Activated CD4-positive, alpha-beta T cell treated with anti-CD3 and anti-CD28 coated beads for 48 hours (primary cell): ENCODE results near the gene CDH20.

Experiments
- DNase-seq: peaks from one replicate; pipeline ENCODE4 v3.0.0-alpha.2; 2020

Gene CDH20

DNA sequence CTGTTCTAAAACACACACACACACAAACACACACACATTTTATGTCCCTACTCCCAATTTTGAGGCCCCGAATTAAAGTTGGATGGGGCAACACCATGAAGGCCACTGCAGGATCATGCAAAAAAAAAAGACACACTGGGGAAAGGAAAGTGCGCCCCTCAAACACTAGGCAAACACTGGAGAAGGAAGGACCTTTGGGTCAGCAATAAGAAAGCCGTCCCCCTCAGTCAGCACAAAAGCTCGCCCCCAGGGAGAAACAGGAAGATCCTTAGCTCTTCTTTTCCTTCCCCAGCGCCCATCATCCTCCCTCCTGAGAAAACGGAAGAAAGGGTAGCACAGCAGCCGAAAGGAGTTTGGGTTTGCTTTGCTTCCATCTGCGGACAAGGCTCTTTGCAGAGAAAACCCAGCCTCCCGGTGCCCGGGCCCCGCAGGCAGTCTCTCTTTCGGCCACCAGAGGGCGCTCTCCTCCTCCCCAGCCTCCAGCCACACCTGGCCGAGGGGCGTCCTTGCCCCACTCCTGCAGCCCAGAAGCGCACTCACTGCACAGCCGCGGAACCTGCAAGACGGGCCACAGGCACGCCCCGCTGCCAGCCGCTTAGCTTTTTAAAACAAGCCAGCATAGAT lies 248.5 kb downstream of the CDH20 start:
- DNase-seq, result peak; percentile 79

DNA sequence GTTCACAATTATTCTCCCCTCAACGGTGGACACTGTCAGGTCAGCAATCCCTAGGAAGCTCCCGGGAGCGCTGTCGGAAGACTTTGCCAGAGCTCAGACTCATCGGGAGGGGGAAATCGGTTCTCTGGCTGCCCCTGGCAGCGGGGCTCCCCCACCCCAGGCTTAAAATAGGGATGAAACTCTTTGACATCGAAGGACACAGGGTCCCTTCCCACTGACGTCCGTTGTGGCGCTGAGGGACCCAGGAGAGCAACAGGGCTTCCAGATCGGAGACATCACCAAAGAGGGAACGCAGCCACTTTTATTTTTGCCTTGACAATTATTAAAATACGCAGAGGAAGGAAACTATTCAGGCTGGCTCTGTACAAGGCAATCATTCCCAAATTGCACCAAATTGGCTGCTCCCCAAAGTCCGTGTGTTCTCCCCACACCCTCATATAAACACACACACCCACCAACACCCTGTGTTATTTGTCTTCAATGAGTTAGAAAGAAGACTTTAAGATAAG lies 249.0 kb downstream of the CDH20 start:
- DNase-seq, result no peak

DNA sequence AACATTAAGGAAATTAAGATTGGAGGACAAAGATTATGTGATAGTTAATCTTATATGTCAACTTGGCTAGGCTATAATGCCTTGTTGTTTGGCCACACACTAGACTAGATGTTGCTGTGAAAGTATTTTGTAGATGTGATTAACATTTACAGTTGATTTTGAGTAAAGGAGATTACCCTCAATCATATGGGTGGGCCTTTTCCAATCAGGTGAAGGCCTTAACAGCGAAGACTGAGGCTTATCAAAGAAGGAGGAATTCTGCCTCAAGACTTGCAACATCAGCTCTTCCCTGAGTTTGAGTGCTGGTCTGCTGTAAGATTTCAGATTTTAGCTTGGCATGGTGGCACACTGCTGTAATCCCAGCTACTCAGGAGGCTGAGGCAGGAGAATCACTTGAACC lies 250.3 kb downstream of the CDH20 start:
- DNase-seq, result no peak

DNA sequence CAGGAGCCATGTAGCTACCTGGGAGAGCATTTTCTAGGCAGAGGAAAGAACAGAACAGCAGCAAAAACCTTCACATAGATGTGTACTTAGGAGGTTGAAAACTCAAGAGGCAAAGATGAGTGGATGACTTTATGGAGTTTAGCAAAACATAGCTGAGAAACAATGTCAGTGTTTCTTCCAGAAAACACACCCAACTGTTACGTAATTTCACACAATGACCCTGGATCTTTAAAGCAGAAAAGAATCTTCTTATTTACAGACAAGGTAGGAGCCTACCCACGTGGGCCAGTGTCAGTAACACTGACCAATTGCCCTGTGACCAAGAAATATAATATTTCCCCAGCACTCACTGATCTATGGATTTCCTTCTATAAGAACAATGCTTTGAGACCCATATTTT lies 254.6 kb downstream of the CDH20 start:
- no peak for DNase-seq

DNA sequence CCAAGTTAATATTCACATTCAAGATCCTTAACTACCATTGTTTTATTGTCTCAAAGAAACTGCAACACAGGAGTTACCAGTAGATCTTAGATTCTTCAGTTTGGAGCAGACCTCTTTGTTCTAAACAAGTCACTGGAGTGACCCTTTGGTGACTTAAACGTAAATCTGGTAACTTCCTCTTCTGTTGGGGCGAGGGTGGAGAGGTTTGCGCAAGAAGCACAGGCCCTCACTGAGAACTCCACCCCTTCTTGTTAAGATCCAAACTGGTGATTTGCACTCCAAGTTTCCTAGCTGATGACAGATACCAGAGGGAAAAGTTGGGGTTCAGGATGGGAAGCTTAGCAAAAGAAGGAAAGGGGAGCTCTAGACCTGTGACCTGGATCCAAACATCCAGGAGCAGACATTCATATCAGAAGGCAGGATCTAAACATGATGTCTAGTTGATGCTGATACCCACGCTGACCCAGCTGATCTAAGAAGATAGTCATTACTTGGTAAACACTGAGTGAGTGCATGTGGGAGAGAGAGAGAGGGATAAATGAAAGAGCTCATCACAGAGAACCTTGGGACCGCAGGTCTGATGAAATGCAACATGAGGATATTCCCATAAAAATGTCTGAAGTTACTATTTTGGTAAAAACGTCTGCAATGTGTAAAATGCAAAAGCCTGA lies 256.0 kb downstream of the CDH20 start:
- DNase-seq, result no peak

DNA sequence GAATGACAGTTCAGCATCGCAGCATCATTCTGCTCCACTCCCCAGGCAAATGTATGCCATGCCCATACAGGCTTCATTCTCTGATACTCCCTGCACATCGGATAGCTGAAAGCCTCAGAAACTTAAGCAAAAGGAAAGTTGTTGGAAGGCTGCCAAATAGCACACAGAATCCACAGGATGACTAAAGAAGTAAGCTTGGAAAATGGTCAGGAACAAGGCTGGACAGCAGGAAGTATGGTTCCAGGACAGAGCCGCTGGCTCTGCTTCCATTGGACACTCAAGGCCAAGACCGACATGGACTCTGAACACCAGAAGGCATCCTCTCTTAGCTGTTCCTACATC lies 256.5 kb downstream of the CDH20 start:
- DNase-seq, result no peak

DNA sequence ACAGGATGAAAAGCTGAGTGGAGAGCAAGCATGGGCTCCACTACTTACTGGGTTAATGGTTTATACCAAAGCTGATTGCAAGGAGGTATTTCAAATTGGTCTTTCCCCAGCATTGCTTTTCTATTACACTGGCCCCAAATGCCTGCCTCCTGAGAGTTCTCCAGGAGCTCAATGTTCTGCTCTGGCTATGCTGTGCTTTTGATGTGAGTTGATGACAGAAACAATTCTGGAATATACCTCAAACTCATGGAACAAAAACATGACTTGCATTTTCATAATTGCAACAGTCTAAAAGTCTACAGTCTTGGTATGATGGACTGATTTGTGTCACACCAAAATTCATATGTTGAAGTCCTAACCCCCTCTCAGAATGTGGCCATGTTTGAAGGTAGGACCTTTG lies 258.0 kb downstream of the CDH20 start:
- DNase-seq, result no peak

DNA sequence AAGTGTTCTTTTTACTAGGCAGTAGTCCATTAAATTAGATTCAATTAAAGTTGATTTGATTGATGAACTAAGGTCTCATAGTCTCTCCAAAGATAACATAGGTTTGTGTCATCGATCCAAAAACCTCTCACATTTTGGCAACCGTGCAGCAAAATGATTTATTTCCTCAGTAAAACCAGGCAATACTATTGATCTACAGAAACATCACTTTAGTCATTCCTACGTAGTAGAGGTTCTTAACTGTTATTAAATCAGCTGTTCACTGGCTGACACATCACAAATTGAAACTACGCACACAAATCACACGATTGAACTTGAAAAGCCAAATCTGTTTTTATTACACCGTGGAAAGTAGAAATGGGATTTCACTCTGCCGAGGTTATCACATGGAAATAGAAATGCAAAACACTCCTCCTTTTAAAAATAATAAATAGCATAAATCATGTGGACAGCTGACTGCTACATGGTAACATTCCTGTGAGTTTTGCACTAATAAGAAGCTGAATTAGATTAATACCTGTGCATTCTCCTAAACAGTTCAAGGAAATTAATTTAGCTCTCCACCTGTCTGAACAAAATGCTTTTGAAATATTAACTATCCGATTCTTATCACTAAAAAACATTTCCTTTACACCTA lies 262.5 kb downstream of the CDH20 start:
- no peak for DNase-seq

DNA sequence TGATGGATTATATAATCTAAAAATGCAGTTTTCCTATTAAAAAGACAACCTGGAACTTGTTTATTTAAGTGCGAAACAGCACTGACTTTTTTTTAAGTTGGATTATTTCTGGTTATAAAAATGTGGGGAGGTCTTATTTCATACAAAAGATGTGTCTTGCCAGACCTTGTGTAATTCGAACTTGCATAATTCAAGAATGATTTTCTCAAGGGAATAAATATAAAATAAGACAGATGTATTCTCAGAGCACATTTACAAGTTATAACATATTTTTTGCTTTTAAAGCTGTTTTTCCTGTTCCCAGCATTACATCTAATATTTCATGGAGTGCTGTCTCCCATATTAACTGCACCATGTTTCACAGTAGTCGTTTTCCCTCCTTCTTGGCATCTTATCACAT lies 263.1 kb downstream of the CDH20 start:
- DNase-seq, result no peak

DNA sequence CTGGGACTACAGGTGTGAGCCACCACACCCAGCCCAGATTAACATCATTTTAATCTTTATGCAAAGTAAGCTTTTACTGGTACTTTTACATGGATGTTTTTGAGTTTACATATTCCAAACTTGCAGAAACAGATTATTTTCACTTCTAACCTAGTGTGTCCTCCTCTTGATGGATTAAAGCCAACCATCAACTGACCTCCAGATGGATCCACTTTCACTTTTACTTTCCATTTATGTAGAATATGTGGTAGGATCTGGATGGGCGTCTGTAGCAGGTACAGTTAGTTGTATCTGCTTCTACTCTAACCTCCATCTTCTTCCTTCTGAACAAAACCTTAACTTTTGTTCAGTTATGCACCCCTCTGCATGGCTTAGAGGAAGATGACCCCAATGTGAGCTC lies 264.1 kb downstream of the CDH20 start:
- DNase-seq, result no peak

DNA sequence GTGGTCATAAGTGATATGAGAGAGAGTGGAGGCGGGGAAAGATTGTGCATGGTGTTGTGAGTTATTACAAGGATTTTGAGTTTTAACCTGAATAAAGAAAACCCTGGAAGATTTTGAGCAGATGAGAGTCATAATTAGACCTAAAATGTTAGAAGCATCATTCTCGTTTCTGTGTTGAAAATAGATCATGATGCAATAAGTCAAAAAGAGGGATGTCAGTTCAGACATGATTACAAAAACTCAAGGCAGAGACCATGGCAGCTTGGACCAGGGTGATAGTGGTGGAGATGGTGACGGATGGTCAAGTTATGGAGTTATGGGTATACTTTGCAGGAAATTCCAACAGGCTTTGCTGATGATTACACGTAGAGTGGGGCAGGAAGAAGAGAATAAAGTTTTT lies 267.2 kb downstream of the CDH20 start:
- no peak for DNase-seq

DNA sequence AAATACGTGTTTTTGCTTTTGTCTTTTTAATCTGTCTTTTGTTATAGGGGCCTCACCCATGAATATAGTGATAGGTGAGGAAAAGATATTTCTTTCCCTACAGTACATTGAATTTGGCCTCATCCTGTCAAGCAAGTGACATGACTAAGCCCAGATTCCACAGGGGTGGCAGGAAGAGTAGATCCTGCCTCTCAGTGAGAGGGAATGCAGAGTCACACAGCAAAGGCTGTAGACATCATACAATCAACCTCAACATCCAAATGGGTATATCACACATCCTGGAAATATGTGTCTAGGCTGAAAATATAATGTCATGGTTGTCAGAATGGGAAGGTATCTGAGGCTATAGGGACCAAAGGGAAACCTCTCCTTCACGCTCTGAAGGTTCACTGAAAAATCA lies 269.6 kb downstream of the CDH20 start:
- DNase-seq, result no peak
